ENCODE measurements around the gene METTL26. TPM values are rescaled to one million over a fixed set of nuclear protein-coding genes. Genes with fewer than 3 reads are reported as not detected.

Gene METTL26
- total RNA-seq, 3 donors from 2014 or later, result 108 to 136 (median 130) TPM

- peaks cover 9 to 32% of the 10 kb centered on the region in 2 donors for H3K4me1 ChIP-seq
- no peaks in the 10 kb centered on the region for H3K27me3 ChIP-seq
- peak; percentile 27 to 77 (median 34) for TF ChIP-seq POLR2AphosphoS5 (IDR thresholded peaks at IDR 0.05)
- peak in 2 of 3 donors; percentile 29 to 43 for TF ChIP-seq CTCF (IDR thresholded peaks at IDR 0.05)
- no peak for TF ChIP-seq POLR2A (IDR thresholded peaks at IDR 0.05)
- no peaks in the 10 kb centered on the region for H3K9me3 ChIP-seq
- intact Hi-C loops (cut with DNase I; ENCODE audit: low total_unique reads), result no loop called here
- peak overlapping the region; percentile 81 to 89 for H3K27ac ChIP-seq
- no peaks in the 10 kb centered on the region for H3K36me3 ChIP-seq
- peak overlapping the region in 2 of 3 donors; percentile 53 to 69 for H3K4me3 ChIP-seq
- peak in 1 of 2 donors; percentile 82 for DNase-seq (ENCODE audit: low spot score in 2 of 2)
Measured at GRCh38 chr16:592518-593306, 43.4 kb downstream of the METTL26 start.

- Histone ChIP-seq H3K4me1 (peaks cover 9 to 37% of the 10 kb centered on the region in 2 donors), H3K27me3 (no peaks in the 10 kb centered on the region), H3K36me3 (no peaks in the 10 kb centered on the region), H3K4me3 (peak overlapping the region in 2 of 3 donors; percentile 53 to 69), H3K9me3 (no peaks in the 10 kb centered on the region), H3K27ac (peak overlapping the region; percentile 81 to 89)
- DNase-seq (ENCODE audit: low spot score in 2 of 2), result no peak
- intact Hi-C loops (cut with DNase I; ENCODE audit: low total_unique reads), result no loop called here
- TF ChIP-seq CTCF (IDR thresholded peaks at IDR 0.05) (no peak), POLR2AphosphoS5 (IDR thresholded peaks at IDR 0.05) (no peak), POLR2A (IDR thresholded peaks at IDR 0.05) (no peak)
Measured at GRCh38 chr16:591892-592517, 44.1 kb downstream of the METTL26 start.

GRCh38 chr16:591231-591630 is 44.9 kb downstream of the METTL26 start:
- Histone ChIP-seq H3K36me3 (no peaks in the 10 kb centered on the region), H3K4me1 (peaks cover 9 to 37% of the 10 kb centered on the region in 2 donors), H3K27me3 (no peaks in the 10 kb centered on the region), H3K9me3 (no peaks in the 10 kb centered on the region), H3K27ac (peak overlapping the region; percentile 80 to 97), H3K4me3 (peak overlapping the region in 2 of 3 donors; percentile 69 to 83)
- intact Hi-C loops (cut with DNase I; ENCODE audit: low total_unique reads), result no loop called here
- TF ChIP-seq POLR2AphosphoS5 (IDR thresholded peaks at IDR 0.05) (no peak), POLR2A (IDR thresholded peaks at IDR 0.05) (no peak), CTCF (IDR thresholded peaks at IDR 0.05) (no peak)
- DNase-seq (ENCODE audit: low spot score in 2 of 2), result no peak

- TF ChIP-seq POLR2AphosphoS5 (IDR thresholded peaks at IDR 0.05) (no peak), POLR2A (IDR thresholded peaks at IDR 0.05) (no peak)
- DNase-seq (ENCODE audit: low spot score in 2 of 2), result no peak
- H3K27ac ChIP-seq, result peak overlapping the region; percentile 80 to 97
- no peaks in the 10 kb centered on the region for H3K27me3 ChIP-seq
- intact Hi-C loops (cut with DNase I; ENCODE audit: low total_unique reads), result no loop called here
- peaks cover 9 to 37% of the 10 kb centered on the region in 2 donors for H3K4me1 ChIP-seq
- no peaks in the 10 kb centered on the region for H3K9me3 ChIP-seq
- H3K36me3 ChIP-seq, result no peaks in the 10 kb centered on the region
- peak overlapping the region; percentile 59 to 83 (median 69) for H3K4me3 ChIP-seq
Measured at GRCh38 chr16:590815-591200, 45.3 kb downstream of the METTL26 start.

GRCh38 chr16:590188-590814 is 45.8 kb downstream of the METTL26 start:
- intact Hi-C loops (cut with DNase I; ENCODE audit: low total_unique reads), result no loop called here
- Histone ChIP-seq H3K36me3 (no peaks in the 10 kb centered on the region), H3K27ac (peak overlapping the region; percentile 80 to 97), H3K4me1 (peaks cover 9 to 37% of the 10 kb centered on the region in 2 donors), H3K4me3 (peak overlapping the region; percentile 59 to 83 (median 69)), H3K9me3 (no peaks in the 10 kb centered on the region), H3K27me3 (no peaks in the 10 kb centered on the region)
- peak in 1 of 2 donors; percentile 48 for DNase-seq (ENCODE audit: low spot score in 2 of 2)
- TF ChIP-seq POLR2AphosphoS5 (IDR thresholded peaks at IDR 0.05) (peak in 1 of 3 donors; percentile 39), CTCF (IDR thresholded peaks at IDR 0.05) (no peak)

Measured in breast epithelium (tissue), 4 donors.